Central memory CD4-positive, alpha-beta T cell (primary cell): ENCODE results near the gene SPATA46.
"Not testable (repeated sequence)": the region's sequence is repeated elsewhere in the genome, so short reads cannot be mapped to it uniquely, and the experiment has no call there.

Experiments used
- DNase-seq: peaks from one replicate; pipeline ENCODE4 v3.0.0; 2022

SPATA46 gene

DNA sequence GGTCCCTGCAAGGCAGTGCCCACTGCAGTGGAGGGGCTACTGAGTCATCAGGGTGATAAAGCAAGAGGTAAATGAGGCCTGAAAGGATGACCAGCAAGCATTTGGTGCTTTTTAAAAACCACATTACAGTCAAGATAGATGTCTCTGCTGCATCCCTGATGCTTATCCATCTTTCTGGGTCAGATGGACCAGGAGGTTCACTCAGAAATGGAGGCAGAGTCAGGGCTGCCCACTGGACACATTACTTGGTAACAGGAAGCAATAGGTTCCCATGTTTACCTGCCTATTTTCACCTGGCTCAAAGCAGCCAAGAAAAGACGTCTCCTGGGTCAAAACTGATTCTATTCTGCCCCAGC is 3.6 kb downstream of the SPATA46 start:
- no peak for DNase-seq

DNA sequence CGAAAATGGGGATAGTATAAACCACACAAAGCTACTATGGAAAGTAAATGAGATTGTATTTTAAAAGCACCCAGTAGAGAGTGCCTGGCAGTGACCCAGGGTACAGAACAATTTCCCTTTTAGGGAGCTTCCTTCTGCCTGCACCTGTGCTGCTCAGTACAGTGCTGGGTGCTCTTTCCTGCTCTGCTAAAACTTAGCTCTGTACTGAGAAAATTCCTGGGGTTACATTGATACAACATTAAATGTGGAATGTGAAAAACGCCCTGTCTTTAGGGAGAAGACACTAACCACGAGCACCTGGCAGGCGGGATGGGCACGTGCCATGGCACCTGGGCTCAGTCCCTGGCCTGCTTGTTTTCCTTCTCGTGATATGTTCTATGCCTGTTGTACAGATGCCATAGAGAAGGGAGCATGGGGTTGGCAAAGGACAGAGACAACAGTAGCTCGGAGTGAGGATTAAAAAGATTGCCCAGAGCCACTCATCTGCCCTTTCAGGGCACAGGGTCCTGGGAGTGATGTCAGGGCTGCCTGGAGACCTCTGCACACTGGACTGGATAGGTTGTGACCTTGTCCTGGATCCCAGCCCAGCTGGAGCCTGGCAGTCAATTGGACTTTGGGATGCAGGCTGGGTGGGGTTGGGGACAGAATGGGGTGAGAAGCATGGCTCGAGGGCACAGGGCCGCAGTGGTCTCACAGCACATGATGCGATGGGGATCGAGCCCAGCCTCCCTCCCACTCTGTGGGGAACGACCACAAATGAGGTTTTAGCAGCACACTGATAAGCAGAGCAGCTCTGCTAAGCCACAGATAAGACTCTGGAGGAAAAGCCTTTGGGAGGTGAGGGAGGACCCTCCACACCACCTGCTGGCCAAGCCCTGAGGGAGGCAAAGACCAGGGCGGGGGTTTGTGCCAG is 4.2 kb downstream of the SPATA46 start:
- no peak for DNase-seq

GRCh38 chr1:162371611-162372010 is 5.0 kb downstream of the SPATA46 start:
- DNase-seq: no peak

- DNase-seq: no peak
Measured at GRCh38 chr1:162370721-162371120, 5.9 kb downstream of the SPATA46 start.

DNA sequence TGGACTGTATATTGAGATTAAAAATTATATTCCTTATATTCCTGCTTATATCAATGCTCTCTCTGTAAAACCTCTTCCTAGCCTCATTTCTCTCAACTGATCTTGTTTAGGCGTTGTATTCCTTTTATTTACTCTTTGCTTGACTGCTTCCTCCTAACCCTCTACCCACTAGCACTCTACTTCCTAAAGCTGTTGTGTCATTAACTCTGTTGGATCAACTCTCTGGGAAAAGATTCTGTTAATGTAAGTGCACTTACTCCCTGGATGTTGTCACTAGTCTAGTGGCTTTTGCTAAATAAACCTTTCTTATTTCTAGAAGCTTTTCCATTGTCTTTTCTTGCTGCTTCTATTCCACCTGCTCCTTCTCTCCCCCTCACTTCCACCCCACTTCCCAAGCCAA is 6.5 kb downstream of the SPATA46 start:
- no peak for DNase-seq

GRCh38 chr1:162369571-162369970 is 7.1 kb downstream of the SPATA46 start:
- no peak for DNase-seq

GRCh38 chr1:162368451-162368850 is 8.2 kb downstream of the SPATA46 start:
- no peak for DNase-seq

GRCh38 chr1:162367772-162368171 is 8.9 kb downstream of the SPATA46 start:
- no peak for DNase-seq

- no peak for DNase-seq
Measured at GRCh38 chr1:162367073-162367472, 9.6 kb downstream of the SPATA46 start.

DNA sequence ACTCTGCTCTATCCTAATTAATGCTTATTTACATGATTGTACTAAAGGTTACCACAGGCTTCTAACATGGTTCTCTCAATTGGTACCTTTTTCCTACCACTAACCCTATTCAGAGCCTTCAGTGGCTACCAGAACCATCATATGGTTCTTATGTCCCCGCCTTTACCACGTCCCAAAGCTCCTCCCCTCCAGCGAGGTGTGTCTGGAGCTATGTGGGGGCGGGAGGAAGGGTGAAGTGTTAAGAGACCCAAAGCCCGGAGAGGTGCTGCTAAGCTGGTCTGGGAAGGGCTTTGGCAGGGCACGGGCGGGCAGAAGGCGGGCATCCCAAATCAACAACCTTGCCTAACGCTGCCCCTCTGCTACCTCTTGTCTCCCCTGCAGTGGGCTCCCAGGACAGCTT is 10.0 kb downstream of the SPATA46 start:
- DNase-seq: no peak

GRCh38 chr1:162366149-162366548 is 10.5 kb downstream of the SPATA46 start:
- DNase-seq: no peak

DNA sequence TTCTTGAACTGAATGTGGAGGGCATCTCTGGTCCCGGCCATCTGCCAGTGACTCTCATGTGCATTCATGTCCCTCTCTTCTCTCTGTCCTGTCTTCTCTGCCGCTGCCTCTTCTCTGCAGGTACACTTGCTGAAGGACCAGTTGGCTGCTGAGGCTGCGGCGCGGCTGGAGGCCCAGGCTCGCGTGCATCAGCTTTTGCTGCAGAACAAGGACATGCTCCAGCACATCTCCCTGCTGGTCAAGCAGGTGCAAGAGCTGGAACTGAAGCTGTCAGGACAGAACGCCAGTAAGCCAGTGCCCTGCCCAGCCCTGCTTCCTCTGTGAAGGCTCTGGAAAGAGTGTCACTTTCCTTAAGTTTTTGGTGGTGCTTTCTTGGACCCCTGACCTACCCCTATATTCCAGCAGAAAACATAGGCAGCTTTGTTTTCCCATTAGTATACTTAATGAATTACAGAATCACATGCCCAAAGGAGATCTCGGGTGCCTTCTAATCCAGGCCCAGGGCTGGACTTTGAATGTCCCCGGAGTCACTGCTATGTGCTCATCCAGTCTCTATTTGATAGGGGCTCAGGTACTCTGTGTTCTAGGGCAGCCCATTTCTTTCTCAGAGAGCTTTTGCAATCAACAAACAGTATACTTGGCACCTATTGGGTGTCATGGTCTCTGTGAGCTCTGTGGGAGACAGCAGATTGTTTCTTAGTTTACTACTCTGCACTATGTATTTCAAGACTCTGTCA is 11.2 kb downstream of the SPATA46 start:
- DNase-seq: no peak

DNA sequence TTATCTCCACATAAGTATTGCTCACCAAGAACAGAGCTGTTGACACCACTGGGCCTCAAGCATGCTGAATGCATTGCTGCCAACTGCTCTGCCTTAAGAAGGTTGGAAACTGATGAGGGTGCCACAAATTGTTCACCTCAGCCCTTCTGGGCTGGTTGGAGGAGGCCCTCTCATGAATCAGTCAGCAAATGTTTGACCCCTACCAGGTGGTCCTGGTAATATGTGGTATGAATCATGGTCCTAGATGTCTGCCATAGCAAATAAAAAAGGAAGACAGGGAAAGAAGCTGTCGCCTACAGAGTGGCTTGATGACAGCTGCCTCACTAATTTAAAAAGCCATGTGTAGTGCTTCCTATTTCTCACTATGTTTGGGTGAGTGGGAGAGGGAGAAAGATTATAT is 12.2 kb downstream of the SPATA46 start:
- no peak for DNase-seq

DNA sequence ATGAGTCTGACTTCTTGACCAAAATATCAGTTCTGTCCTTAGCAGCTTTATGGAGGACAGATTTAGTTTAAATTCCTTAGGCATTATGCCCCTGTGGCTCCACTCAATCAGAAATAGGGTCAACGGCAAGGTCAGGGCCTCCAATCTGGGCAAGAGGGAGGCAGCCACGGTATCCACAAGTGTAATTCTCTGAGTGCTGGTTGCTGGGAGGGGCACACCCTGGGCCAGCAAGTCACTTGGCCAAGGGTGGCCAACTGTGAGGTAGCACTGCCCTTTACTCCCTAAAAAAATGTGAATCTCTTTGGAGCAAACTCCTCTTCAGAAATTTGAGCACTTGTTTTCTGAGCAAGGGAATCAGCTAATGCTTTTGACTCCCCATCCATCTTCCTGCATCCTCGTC is 12.8 kb downstream of the SPATA46 start:
- no peak for DNase-seq

GRCh38 chr1:162361349-162361748 is 15.3 kb downstream of the SPATA46 start:
- DNase-seq: no peak

GRCh38 chr1:162360874-162361260 is 15.8 kb downstream of the SPATA46 start:
- no peak for DNase-seq

- no peak for DNase-seq
Measured at GRCh38 chr1:162360237-162360873, 16.3 kb downstream of the SPATA46 start.

- no peak for DNase-seq
Measured at GRCh38 chr1:162359523-162360236, 17.0 kb downstream of the SPATA46 start.

GRCh38 chr1:162358928-162359327 is 17.7 kb downstream of the SPATA46 start:
- no peak for DNase-seq

GRCh38 chr1:162357681-162358266 is 18.9 kb downstream of the SPATA46 start:
- DNase-seq: no peak

GRCh38 chr1:162353702-162354101 is 23.0 kb downstream of the SPATA46 start:
- DNase-seq: no peak

GRCh38 chr1:162353078-162353477 is 23.6 kb downstream of the SPATA46 start:
- DNase-seq: no peak

GRCh38 chr1:162351874-162352273 is 24.8 kb downstream of the SPATA46 start:
- not testable (repeated sequence) for DNase-seq
